H1 (cell line): Measurements from ENCODE around the gene RCAN3. TPM values are rescaled to one million over a fixed set of nuclear protein-coding genes. Genes with fewer than 3 reads are reported as not detected.

Experiments
- ASH2L ChIP-seq: fragments of 200-600, 300-600 bp; sonication (generic); IDR thresholded peaks from one replicate; pipeline ENCODE4 v1.7.1; 2017; ENCODE audit warnings: low read length
- BCL11A ChIP-seq, 2 experiments: IDR thresholded peaks; one replicate each; pipeline ENCODE4 v1.6.1; 2011; ENCODE audit warnings: low read depth in 2 of 2, low read length in 2 of 2, mild to moderate bottlenecking in 2 of 2
- BRCA1 ChIP-seq: IDR thresholded peaks from 2 replicates; pipeline ENCODE4 v1.6.1; 2012; ENCODE audit warnings: low read depth, low read length, improper control_type of control experiment
- CBX5 ChIP-seq: fragments of 300-800, 300-1000 bp; sonication (generic); IDR thresholded peaks from 2 replicates; pipeline ENCODE4 v1.7.1; 2016; ENCODE audit warnings: antibody characterized with exemption, low read length, low read depth
- CHD2 ChIP-seq: IDR thresholded peaks from 2 replicates; pipeline ENCODE4 v1.6.1; 2012; ENCODE audit warnings: low read length, improper control_type of control experiment
- GTF2F1 ChIP-seq: IDR thresholded peaks from 2 replicates; pipeline ENCODE4 v1.6.1; 2012; ENCODE audit warnings: low read depth, low read length, improper control_type of control experiment, borderline replicate concordance
- SP2 ChIP-seq: IDR thresholded peaks from 2 replicates; pipeline ENCODE4 v1.6.1; 2012; ENCODE audit warnings: mild to moderate bottlenecking, low read length, inconsistent platforms
- SP4 ChIP-seq: IDR thresholded peaks from 2 replicates; pipeline ENCODE4 v1.6.1; 2012; ENCODE audit warnings: low read length, inconsistent platforms
- TAF1 ChIP-seq: IDR thresholded peaks from 2 replicates; pipeline ENCODE4 v1.6.1; 2011; ENCODE audit warnings: mild to moderate bottlenecking, low read depth, low read length
- TAF7 ChIP-seq: optimal IDR thresholded peaks from 2 replicates; pipeline ENCODE3; 2011; ENCODE audit warnings: low read depth, mild to moderate bottlenecking, inconsistent platforms, low read length, moderate library complexity, borderline replicate concordance
- polyA plus RNA-seq, 7 experiments: library from polyadenylated mRNA; depleted of rRNA in 3 of 7; stranded (reverse) in 5 of 7; unstranded in 2 of 7; fragments of >200 nt in 5 of 7; fragments of 200-250 nt in 2 of 7; gene quantifications; 1 replicate in 5 of 7; 2 replicates in 1 of 7; 4 replicates in 1 of 7; pipeline versions ENCODE4 v1.2.1 to v1.2.3, GENCODE V29; 2011 to 2013; ENCODE audit warnings: missing spikeins in 2 of 7, mixed read lengths in 2 of 7
- total RNA-seq: library from RNA; stranded (reverse); fragmentation: NEBNext Ultra II Directional; extraction: Animal tissue kit (Norgen Biotek cat#: 25700); gene quantifications from 2 replicates; pipeline ENCODE4 v1.2.1, GENCODE V29; 2021
- TF ChIP-seq, protein P1 (sequence below): fragments of 300-600 bp; sonication (generic); IDR thresholded peaks from 2 replicates; pipeline ENCODE4 v1.7.1; 2012; ENCODE audit warnings: low read length, moderate library complexity, mild to moderate bottlenecking, inconsistent platforms; ENCODE audit not compliant: insufficient replicate concordance
- TF ChIP-seq, protein P2 (sequence below): IDR thresholded peaks from 2 replicates; pipeline ENCODE4 v1.6.1; 2011; ENCODE audit warnings: low read depth, mild to moderate bottlenecking, low read length; ENCODE audit not compliant: insufficient read depth

The RCAN3 gene
- total and polyA plus RNA-seq, 2 of the 8 experiments (the other 6 are each of a cell fraction or from before 2014, with no cell fraction given): 5.6 to 16.6 TPM

GRCh38 chr1:24544239-24544638 is 41.6 kb downstream of the RCAN3 start (continued):
- TF ChIP-seq, protein P1, sequence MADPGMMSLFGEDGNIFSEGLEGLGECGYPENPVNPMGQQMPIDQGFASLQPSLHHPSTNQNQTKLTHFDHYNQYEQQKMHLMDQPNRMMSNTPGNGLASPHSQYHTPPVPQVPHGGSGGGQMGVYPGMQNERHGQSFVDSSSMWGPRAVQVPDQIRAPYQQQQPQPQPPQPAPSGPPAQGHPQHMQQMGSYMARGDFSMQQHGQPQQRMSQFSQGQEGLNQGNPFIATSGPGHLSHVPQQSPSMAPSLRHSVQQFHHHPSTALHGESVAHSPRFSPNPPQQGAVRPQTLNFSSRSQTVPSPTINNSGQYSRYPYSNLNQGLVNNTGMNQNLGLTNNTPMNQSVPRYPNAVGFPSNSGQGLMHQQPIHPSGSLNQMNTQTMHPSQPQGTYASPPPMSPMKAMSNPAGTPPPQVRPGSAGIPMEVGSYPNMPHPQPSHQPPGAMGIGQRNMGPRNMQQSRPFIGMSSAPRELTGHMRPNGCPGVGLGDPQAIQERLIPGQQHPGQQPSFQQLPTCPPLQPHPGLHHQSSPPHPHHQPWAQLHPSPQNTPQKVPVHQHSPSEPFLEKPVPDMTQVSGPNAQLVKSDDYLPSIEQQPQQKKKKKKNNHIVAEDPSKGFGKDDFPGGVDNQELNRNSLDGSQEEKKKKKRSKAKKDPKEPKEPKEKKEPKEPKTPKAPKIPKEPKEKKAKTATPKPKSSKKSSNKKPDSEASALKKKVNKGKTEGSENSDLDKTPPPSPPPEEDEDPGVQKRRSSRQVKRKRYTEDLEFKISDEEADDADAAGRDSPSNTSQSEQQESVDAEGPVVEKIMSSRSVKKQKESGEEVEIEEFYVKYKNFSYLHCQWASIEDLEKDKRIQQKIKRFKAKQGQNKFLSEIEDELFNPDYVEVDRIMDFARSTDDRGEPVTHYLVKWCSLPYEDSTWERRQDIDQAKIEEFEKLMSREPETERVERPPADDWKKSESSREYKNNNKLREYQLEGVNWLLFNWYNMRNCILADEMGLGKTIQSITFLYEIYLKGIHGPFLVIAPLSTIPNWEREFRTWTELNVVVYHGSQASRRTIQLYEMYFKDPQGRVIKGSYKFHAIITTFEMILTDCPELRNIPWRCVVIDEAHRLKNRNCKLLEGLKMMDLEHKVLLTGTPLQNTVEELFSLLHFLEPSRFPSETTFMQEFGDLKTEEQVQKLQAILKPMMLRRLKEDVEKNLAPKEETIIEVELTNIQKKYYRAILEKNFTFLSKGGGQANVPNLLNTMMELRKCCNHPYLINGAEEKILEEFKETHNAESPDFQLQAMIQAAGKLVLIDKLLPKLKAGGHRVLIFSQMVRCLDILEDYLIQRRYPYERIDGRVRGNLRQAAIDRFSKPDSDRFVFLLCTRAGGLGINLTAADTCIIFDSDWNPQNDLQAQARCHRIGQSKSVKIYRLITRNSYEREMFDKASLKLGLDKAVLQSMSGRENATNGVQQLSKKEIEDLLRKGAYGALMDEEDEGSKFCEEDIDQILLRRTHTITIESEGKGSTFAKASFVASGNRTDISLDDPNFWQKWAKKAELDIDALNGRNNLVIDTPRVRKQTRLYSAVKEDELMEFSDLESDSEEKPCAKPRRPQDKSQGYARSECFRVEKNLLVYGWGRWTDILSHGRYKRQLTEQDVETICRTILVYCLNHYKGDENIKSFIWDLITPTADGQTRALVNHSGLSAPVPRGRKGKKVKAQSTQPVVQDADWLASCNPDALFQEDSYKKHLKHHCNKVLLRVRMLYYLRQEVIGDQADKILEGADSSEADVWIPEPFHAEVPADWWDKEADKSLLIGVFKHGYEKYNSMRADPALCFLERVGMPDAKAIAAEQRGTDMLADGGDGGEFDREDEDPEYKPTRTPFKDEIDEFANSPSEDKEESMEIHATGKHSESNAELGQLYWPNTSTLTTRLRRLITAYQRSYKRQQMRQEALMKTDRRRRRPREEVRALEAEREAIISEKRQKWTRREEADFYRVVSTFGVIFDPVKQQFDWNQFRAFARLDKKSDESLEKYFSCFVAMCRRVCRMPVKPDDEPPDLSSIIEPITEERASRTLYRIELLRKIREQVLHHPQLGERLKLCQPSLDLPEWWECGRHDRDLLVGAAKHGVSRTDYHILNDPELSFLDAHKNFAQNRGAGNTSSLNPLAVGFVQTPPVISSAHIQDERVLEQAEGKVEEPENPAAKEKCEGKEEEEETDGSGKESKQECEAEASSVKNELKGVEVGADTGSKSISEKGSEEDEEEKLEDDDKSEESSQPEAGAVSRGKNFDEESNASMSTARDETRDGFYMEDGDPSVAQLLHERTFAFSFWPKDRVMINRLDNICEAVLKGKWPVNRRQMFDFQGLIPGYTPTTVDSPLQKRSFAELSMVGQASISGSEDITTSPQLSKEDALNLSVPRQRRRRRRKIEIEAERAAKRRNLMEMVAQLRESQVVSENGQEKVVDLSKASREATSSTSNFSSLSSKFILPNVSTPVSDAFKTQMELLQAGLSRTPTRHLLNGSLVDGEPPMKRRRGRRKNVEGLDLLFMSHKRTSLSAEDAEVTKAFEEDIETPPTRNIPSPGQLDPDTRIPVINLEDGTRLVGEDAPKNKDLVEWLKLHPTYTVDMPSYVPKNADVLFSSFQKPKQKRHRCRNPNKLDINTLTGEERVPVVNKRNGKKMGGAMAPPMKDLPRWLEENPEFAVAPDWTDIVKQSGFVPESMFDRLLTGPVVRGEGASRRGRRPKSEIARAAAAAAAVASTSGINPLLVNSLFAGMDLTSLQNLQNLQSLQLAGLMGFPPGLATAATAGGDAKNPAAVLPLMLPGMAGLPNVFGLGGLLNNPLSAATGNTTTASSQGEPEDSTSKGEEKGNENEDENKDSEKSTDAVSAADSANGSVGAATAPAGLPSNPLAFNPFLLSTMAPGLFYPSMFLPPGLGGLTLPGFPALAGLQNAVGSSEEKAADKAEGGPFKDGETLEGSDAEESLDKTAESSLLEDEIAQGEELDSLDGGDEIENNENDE: no peak
- no peak for TF ChIP-seq SP2
- TF ChIP-seq, protein P2, sequence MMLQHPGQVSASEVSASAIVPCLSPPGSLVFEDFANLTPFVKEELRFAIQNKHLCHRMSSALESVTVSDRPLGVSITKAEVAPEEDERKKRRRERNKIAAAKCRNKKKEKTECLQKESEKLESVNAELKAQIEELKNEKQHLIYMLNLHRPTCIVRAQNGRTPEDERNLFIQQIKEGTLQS: no peak
- no peak for TF ChIP-seq BRCA1
- TF ChIP-seq BCL11A (IDR thresholded peaks at IDR 0.05; ENCODE audit: low read depth in 2 of 2, low read length in 2 of 2): no peak
- no peak for TF ChIP-seq CBX5
- TF ChIP-seq SP4: no peak
- no peak for TF ChIP-seq ASH2L
- no peak for TF ChIP-seq TAF7
- TF ChIP-seq GTF2F1: no peak
- TF ChIP-seq TAF1: no peak
- no peak for TF ChIP-seq CHD2
